ENCODE measurements around the gene SPDYE6. TPM values are rescaled to one million over a fixed set of nuclear protein-coding genes. Genes with fewer than 3 reads are reported as not detected.
"Not testable (repeated sequence)": the region's sequence is repeated elsewhere in the genome, so short reads cannot be mapped to it uniquely, and the experiment has no call there.

The SPDYE6 gene
- polyA plus RNA-seq, 4 donors, result 1.2 to 2.4 (median 1.4) TPM; not detected in 1

DNA sequence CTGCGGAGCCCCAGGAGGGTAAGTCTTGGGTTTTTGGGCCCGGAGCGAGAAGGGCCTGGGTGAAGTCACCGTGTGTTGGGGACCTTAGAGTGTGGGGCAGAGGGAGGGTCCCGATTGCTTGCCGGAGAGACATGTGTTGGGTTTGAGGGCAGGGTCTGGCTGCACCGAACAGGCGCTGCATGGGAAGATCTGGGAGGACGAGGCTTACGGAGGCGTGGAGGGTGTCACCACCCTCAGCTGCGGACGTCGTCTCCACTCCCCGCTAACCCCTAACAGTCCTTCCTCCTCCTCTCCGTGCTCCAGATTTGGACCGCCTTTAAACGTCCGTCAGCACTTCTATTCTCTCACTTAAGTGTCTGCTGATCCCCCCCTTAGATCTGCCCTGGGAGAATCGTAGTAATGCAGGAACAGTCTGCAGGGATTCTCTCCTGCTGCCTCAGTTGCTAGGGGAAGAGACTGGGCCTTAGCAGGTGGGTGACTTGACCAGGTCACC is 8.2 kb upstream of the SPDYE6 start:
- not testable (repeated sequence) for DNase-seq (ENCODE audit: low read depth in 4 of 4, low spot score in 3 of 4)

GRCh38 chr7:102363549-102364393 is 7.5 kb upstream of the SPDYE6 start:
- peak; percentile 79 to 96 (median 92) for DNase-seq (ENCODE audit: low read depth in 4 of 4, low spot score in 3 of 4)

DNA sequence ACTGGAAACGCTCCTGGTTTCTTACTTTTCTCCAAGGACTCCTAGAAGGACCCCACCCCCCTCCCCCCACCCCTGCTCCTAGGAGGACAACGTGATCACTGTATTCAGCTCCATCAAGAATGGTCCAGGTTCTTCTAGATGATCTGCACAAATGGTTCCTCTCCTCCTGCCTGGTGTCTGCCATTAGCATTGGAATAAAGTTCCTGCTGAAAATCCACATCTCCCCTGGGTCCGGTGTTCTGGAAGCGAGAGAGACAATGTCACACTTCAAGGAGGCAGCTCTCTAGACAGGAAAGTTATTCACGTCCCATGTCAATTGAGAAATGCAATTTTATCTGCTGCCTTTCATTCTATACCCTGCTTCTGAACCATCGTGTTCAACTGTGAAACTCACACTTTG is 9.3 kb downstream of the SPDYE6 start:
- DNase-seq (ENCODE audit: low read depth in 4 of 4, low spot score in 3 of 4), result not testable (repeated sequence)

- not testable (repeated sequence) for DNase-seq (ENCODE audit: low read depth in 4 of 4, low spot score in 3 of 4)
Observed at GRCh38 chr7:102340599-102341368, 15.5 kb downstream of the SPDYE6 start.

DNA sequence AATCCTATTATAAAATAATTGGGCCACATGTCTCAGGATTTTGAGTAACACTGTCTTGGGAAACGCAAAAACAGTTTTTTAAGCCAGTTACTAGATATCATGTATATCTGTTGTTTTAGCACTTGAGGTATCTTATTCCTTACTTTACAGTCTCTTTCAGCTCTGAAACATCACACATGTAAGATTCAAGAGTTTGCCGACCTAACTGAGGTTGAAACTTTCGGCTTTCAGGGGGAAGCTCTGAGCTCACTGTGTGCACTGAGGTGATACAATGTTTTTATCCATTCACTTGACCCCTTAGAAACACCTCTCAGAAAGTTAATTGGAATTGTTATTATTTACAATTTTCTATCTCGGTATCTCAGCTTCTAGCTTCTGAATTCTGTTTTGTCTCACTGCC is 18.8 kb downstream of the SPDYE6 start:
- DNase-seq (ENCODE audit: low read depth in 4 of 4, low spot score in 3 of 4), result not testable (repeated sequence)

- DNase-seq (ENCODE audit: low read depth in 4 of 4, low spot score in 3 of 4), result not testable (repeated sequence)
Observed at GRCh38 chr7:102337002-102337401, 19.2 kb downstream of the SPDYE6 start.

DNA sequence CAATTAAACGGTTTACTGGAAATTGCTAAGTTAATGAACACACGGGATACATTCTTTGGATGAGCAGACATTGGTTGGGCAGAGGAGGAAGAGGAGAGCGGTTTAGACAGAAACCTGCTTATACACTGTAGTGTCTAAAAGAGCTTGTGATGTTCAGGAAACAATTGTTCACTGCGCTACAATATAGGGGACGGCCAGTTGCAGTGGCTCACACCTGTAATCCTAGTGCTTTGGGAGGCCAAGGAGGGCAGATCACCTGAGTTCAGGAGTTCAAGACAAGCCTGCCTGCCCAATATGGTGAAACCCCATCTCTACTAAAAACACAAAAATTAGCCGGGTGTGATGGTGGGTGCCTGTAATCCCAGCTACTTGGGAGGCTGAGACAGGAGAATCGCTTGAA is 20.7 kb downstream of the SPDYE6 start:
- DNase-seq (ENCODE audit: low read depth in 4 of 4, low spot score in 3 of 4), result not testable (repeated sequence)

DNA sequence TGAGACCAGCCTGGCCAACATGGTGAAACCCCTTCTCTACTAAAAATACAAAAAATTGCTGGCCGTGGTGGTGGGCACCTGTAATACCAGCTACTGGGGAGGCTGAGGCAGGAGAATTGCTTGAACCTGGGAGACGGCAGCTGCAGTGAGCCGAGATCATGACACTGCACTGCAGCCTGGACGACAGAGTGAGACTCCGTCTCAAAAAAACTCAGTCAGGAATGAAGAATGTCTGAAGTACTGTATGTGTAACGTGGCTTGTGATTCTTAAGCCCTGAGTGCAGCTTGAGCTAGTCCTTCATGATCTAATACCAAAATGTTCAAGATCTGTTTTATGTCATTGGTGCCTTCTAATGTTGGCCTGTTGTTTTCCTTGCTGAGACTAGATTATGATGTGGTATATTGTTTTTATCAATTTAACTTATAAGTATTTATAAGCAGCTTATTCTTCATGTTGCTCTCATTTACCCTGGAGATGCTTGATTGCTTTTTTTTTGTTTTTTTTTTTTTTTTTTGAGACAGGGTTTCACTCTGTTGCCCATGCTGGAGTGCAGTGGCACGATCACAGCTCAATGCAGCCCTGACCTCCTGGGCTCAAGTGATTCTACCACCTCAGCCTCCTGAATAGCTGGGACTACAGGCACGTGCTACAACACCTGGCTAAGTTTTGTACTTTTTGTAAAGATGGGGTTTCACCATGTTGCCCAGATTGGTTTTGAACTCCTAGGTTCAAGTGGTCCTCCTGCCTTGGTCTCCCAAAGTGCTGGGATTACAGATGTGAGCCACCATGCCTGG is 25.4 kb downstream of the SPDYE6 start:
- DNase-seq (ENCODE audit: low read depth in 4 of 4, low spot score in 3 of 4), result not testable (repeated sequence)

DNA sequence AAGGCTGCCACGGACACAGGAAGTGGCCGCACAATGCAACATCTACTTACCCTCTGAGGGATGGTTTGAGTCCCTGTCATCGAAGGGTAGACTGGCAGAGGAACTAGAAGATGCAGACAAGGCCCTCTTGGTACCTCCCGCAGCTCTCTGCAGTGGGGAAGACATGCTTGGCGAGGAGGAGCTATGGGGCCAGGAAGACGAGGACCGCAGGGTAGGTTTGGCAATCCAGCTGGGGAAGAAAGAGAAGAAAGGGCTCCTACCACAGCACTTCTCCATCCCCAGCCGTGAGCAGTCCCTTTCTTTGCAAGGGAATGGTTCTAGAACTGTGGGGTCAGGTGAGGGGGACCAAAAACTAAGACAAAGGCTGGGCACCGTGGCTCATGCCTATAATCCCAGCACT is 26.9 kb downstream of the SPDYE6 start:
- not testable (repeated sequence) for DNase-seq (ENCODE audit: low read depth in 4 of 4, low spot score in 3 of 4)

DNA sequence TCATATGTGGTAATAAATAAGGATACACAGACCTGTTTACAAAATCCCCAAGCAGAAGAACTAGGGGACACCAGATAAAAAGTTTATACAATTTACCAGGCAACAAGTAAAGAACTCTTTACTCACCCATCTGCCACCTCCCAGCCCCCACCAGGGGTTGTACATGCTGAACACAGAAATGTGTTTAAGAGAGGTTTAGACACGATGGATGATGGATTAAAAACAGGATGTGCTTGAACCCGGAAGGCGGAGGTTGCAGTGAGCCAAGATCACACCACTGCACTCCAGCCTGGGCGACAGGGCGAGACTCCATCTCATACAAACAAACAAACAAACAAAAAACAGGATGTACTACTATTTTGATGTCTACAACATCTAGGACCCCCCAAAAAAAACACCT is 27.4 kb downstream of the SPDYE6 start:
- DNase-seq (ENCODE audit: low read depth in 4 of 4, low spot score in 3 of 4), result not testable (repeated sequence)

DNA sequence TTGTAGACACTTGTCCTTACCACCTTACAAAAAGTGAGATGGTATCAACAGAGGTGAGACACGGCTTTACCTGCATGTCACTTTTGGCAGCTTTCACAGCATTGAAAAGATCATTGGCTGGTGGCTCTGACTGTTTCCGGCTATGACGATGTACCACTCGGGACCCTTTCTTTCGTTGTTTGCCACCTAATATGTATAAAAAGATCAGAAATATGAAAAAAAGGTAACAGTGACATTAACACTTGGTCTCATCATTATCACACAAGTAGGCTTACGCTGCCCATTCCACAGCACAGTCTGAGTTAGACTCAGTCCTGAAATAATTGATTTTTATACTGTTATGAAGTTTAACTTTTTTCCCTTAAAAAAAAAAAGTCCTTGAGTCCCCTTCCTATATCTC is 29.1 kb downstream of the SPDYE6 start:
- DNase-seq (ENCODE audit: low read depth in 4 of 4, low spot score in 3 of 4), result not testable (repeated sequence)

GRCh38 chr7:102326157-102326889 is 29.9 kb downstream of the SPDYE6 start:
- no peak for DNase-seq (ENCODE audit: low read depth in 4 of 4, low spot score in 3 of 4)

GRCh38 chr7:102325106-102325505 is 31.1 kb downstream of the SPDYE6 start:
- not testable (repeated sequence) for DNase-seq (ENCODE audit: low read depth in 4 of 4, low spot score in 3 of 4)

GRCh38 chr7:102323914-102324195 is 32.4 kb downstream of the SPDYE6 start:
- DNase-seq (ENCODE audit: low read depth in 4 of 4, low spot score in 3 of 4), result no peak

DNA sequence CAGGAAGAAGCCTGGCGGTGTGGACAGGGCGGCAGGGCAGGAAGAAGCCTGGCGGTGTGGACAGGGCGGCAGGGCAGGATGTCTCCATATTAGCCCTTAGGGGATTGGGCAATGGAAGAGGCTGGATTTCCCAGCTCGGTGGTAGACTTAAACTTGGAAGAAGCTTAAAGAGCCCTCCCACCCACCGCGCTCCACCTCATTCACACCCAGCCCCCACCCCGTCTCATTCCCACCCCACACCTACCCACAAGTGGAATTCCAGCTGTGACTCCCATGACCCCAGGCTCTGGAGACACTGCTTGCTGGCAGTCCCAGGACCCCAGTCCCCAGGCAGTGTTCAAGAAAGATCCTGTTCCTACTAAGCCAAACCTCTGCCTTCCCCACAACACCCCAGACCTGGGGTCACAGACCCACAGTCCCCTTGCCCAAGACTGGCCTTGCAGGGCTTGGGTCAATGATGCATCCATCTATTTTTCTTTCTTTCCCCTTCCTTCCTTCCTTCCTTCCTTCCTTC is 34.0 kb downstream of the SPDYE6 start:
- no peak for DNase-seq (ENCODE audit: low read depth in 4 of 4, low spot score in 3 of 4)

GRCh38 chr7:102321351-102322201 is 34.7 kb downstream of the SPDYE6 start:
- DNase-seq (ENCODE audit: low read depth in 4 of 4, low spot score in 3 of 4), result peak in 1 of 4 donors; percentile 38

GRCh38 chr7:102320601-102321350 is 35.5 kb downstream of the SPDYE6 start:
- no peak for DNase-seq (ENCODE audit: low read depth in 4 of 4, low spot score in 3 of 4)

GRCh38 chr7:102320181-102320580 is 36.1 kb downstream of the SPDYE6 start:
- DNase-seq (ENCODE audit: low read depth in 4 of 4, low spot score in 3 of 4), result no peak

Measured in right renal pelvis (tissue), 4 donors.